Activated T-helper 1 cell treated with anti-CD3 and anti-CD28 coated beads, Interleukin-2, amount 50 U/mL, for 16 hours (primary cell): ENCODE measurements around the gene CDCA3.

Source experiments
- DNase-seq, 2 donors: peaks; one replicate each; pipeline ENCODE4 v3.0.0-alpha.2; 2020; ENCODE audit warnings: low read depth in 1 of 2, low spot score in 1 of 2

CDCA3 gene

DNA sequence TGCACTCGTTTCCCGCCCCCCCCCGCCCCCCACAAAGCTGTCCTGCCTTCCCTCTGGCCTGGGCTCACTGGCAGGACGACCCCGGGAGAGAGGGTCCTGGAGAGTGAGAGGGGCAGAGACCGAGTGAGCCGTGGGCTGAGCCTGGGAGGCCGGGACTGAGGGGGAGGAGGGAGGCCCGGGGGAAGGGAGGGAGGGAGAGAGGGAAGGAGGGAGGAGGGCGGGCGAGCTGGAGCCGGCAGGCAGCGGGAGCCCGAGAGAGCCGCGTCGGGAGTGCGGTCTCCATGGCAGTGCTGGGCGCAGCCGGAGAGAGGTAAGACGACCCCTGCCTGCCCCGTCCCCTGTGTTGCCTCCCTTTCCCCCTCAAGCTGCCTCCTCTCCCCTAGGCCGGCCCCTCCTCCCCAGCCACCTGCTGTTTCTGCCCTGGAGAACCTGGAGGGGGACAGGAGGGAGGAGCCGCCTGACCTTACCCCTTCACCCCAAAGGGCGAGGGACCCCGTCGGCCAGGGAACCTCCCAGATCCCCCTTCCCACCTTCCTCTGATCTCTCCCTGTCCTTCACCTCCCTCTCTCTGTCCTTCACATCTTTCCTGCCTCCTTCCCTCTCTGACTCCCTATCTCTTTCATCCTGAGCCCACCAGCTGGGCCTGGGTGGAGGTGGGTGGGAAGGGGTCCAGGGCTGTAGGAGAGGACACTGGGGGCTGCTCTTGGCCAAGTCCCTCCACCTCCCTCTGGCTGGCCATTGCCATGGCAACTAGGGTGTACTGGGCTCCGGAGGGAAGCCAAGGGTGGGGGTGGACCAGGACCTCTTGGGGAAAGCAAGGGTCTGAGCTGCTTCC is 29.3 kb downstream of the CDCA3 start, which contains the start of gene GPR162:
Gene GPR162 (plus strand): TSS at position 231 of the 835 bp plus-strand sequence. CDS start 2,078 bp downstream, outside the sequence.
- DNase-seq, result no peak

DNA sequence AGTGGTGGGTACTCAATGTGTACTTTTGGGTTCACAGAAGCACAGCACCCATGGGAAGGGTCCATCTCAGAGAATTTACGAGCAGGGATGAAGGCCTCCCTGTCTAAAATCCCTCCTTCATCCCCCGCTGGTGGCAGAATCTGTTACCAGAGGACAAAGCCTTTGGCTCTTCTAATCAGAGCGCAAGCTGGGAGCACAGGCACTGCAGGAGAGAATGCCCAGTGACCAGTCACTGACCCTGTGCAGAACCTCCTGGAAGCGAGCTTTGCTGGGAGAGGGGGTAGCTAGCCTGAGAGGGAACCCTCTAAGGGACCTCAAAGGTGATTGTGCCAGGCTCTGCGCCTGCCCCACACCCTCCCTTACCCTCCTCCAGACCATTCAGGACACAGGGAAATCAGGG is 30.9 kb downstream of the CDCA3 start:
- no peak for DNase-seq

DNA sequence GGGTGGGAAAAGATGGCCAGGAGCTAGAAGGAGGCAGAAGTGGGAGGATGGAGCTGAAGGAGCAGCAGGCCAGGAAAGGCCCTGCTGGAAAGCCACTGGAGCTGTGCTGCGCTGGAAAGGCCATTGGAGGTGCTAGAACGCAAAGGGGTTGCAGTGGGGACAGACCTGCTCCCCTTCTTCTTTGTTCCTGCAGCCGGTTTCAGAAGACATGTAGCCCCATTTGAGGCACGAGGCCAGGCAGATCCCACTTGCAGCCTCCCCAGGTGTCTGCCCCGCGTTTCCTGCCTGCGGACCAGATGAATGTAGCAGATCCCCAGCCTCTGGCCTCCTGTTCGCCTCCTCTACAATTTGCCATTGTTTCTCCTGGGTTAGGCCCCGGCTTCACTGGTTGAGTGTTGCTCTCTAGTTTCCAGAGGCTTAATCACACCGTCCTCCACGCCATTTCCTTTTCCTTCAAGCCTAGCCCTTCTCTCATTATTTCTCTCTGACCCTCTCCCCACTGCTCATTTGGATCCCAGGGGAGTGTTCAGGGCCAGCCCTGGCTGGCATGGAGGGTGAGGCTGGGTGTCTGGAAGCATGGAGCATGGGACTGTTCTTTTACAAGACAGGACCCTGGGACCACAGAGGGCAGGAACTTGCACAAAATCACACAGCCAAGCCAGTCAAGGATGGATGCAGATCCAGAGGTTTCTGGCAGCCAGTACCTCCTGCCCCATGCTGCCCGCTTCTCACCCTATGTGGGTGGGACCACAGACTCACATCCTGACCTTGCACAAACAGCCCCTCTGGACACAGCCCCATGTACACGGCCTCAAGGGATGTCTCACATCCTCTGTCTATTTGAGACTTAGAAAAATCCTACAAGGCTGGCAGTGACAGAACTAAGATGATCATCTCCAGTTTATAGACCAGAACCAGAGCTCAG is 31.7 kb downstream of the CDCA3 start:
- no peak for DNase-seq

DNA sequence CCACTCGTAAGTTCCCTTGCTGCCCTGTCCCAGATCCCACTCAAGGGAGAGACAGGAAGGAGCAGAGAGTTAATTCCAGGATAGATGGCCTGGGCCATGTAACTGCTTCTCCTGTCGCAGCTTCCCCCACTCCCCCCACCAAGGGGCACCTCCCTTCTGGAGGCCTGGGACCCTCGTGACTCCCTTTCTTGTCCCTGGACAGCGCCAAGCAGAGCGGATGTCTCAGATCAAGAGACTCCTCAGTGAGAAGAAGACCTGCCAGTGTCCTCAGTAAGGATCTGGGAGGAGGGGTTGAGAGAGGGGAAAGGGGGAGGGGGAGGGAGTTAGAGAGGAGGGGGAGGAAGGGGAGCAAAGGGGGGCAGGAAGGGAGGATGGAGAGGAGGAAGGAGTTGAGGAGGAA is 32.4 kb downstream of the CDCA3 start:
- no peak for DNase-seq

DNA sequence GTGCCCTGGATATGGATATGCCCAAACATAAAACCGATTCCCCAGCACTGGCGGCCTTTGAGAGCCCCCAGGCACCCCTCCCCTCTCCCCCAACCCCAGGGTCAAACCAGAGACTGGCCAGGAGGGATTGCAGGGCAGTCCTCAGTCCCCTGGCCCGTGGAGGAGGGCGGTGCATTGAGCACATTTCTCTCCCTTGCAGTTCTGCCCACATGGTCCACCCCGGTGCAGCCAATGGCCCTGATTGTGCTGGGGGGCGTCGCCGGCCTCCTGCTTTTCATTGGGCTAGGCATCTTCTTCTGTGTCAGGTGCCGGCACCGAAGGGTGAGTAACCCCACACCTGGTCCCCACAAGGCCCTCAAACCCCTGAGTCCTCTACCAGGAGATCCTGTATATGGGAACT is 32.9 kb downstream of the CDCA3 start:
- DNase-seq, result no peak

DNA sequence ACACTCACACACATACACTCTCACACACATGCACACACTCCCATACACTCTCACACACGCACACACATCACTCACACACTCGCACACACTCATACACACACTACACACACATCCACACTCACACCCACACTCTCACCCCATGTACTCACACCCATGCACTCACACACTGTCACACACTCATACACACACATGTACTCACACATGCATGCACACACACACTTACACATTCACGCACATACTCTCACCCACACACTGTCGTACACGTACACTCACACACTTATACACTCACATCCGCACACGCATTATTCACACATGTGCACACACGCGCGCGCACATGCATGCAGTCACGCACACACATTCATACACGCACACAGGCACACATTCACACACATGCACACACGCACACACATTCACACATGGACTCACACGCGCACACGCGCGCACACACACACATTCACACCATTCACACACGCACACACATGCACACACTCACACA is 33.4 kb downstream of the CDCA3 start:
- no peak for DNase-seq

DNA sequence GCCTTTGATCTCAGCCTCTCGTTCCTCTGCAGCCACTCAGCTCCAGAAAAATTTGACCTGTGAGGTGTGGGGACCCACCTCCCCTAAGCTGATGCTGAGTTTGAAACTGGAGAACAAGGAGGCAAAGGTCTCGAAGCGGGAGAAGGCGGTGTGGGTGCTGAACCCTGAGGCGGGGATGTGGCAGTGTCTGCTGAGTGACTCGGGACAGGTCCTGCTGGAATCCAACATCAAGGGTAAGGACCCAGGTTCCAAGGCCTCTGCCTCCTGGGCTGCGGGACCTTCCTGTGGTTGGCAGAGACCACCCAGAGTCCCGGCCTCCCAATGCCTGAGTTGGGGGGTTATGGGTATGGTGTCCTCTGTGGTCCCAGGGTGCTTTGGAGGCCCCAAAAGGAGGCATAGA is 34.0 kb downstream of the CDCA3 start:
- no peak for DNase-seq

DNA sequence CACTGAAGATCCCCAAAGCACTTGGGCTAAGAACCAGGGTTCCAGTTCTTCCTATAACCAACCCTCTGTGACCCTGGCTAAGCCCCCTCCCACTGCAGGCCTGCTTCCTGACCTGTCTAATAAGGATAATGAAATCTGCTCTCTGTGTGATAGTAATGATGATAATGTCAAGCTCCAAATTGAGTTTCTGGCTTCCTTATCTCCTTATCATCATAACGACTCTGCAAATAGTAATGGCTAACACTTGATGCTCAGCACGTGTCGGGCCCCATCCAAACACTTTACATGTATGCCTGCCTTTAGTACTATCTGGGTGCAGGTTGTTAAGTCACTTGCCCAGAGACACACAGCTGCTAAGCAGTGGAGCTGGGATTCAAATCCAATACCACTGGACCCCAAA is 34.5 kb downstream of the CDCA3 start:
- no peak for DNase-seq

DNA sequence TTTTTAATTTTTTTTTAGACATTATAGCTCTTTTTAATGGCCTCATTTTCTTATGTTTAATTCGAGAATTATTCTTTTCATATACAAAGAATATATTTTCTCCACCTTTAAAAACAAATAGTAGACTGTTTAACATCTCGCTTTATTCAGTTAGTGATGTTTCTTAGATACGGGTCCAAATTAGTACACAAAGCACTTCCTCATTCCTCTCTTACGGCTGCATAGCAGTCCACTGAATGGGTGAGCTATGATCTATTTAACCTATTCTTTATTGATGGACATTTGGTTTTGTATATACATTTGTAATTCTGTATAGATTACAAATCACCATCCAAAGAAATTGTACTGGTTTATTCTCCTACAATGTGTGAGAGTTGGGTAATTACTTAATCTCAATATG is 37.7 kb downstream of the CDCA3 start:
- DNase-seq, result no peak

DNA sequence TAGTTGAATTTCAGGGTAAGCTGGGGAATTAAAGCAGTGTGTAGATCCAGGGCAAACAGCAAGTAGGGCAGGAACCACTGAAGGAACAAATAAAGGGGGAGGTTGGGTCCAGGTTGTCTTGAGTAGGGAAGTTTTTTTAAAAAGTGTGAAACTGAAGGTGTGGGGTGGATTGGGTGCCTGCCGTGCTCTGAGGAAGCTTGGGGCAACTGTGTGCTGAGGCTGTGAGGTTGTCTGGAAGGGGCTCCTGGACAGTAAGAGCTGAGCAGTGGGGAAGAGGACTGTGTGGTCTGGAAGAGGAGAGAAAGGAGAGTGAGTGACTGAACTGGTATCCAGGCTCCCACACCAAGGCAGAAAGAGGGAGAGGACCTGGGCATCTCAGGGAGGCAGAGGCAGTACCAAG is 40.3 kb downstream of the CDCA3 start:
- DNase-seq, result no peak

DNA sequence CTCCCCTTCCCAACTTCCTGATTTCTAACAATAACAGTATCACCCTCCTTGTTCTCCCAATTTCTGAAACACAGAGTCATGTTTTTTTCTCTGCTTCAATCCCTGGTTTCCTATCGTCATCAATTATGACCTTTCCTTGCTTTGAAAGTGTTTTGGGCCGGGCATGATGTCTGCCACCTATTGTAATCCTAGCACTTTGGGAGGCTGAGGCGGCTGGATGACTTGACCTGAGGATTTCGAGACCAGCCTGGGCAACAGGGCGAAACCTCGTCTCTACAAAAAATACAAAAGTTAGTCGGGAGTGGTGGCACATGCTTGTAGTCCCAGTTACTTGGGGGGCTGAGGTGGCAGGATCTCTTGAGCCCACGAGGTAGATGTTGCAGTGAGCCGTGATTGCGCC is 42.0 kb downstream of the CDCA3 start:
- DNase-seq, result no peak

DNA sequence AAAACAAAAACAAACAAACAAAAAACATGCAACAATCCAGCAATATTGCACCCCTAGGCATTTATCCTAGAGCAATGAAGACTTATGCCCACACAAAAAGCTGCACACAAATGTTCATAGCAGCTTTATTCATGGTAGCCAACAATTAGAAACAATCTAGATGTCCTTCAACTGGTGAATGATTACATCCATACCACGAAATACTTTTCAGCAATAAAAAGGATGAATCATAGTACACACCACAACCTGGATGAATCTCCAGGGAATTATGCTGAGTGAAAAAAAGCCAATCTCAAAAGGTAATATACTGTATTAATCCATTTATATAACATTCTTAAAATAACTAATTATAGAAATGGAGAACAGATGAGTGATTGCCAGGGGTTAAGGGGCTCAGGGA is 43.9 kb downstream of the CDCA3 start:
- no peak for DNase-seq

DNA sequence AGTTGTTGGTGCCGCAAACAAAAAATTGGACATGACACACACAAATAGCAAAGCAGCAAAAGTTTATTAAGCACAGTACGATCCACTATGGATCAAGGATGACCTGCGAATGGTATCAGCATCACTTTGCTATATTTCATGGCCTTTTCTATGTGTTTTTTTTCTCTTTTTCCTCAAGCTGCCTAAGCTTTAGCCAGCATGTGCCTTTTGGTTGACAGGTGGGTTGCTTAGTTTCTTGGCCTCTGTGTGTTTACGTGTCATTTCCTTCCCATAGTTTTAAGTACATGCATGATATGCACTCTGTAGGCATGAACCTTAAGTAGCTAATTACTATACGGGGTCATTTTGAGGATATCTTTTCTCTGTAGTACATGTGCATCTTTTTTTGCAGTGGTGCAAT is 51.9 kb downstream of the CDCA3 start:
- DNase-seq, result no peak
